ENCODE measurements around the gene CDK5RAP3.
A peak's percentile ranks its signal among the peaks of the same experiment; 100 is the strongest.

The CDK5RAP3 gene

DNA sequence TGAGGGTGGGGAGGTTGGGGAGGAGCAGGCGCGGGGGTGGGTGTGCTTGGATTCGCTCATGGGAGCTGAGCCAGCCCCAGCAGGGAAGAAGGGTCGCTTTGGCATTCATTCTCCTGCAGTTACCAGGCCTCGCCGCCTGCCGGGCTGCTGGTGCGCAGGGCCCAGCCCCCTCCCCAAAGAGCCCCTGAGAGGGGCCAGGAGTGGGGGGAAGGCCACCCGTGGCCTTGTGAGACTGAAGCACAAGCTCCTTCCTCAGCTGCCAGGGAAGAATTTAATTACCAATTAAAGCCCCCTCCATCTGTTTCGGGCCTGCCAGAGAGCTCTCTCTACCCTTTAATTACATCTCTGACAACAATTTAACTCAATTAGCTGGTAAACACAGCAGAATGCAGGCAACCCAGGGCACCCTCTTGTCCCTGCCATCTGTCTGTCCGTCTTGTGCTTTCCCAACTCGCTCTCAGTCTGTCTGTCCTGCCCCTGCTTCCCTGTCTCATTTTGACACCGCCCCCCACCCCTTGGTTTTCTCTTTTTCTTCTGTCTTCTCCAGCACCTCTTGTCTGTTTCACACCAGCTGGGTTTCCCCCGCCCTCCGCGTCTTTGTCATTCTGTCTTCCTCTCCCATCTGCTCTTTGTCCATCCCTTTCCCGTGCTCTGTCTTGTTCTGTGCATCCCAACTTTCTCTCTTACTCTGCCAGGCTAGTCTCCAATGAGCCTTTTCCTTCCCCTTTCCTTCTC is 32.7 kb downstream of the CDK5RAP3 start:
- Histone ChIP-seq H3K79me2 (no peaks in the 10 kb centered on the region), H3K4me1 (peaks cover 32% of the 10 kb centered on the region), H3K27ac (peak overlapping the region; percentile 93), H3K36me3 (ENCODE audit: control insufficient read depth, insufficient read depth, low read length) (no peaks in the 10 kb centered on the region), H3K27me3 (ENCODE audit: control insufficient read depth, insufficient read depth, low read length) (no peaks in the 10 kb centered on the region), H2AFZ (peak overlapping the region; percentile 82), H3K9ac (no peak overlapping the region), H3K4me2 (ENCODE audit: low read length) (no peak overlapping the region), H3K4me3 (ENCODE audit: low read depth, low read length) (no peak overlapping the region), H3K9me3 (ENCODE audit: control insufficient read depth, low read length) (no peaks in the 10 kb centered on the region)
- TF ChIP-seq, protein P1, sequence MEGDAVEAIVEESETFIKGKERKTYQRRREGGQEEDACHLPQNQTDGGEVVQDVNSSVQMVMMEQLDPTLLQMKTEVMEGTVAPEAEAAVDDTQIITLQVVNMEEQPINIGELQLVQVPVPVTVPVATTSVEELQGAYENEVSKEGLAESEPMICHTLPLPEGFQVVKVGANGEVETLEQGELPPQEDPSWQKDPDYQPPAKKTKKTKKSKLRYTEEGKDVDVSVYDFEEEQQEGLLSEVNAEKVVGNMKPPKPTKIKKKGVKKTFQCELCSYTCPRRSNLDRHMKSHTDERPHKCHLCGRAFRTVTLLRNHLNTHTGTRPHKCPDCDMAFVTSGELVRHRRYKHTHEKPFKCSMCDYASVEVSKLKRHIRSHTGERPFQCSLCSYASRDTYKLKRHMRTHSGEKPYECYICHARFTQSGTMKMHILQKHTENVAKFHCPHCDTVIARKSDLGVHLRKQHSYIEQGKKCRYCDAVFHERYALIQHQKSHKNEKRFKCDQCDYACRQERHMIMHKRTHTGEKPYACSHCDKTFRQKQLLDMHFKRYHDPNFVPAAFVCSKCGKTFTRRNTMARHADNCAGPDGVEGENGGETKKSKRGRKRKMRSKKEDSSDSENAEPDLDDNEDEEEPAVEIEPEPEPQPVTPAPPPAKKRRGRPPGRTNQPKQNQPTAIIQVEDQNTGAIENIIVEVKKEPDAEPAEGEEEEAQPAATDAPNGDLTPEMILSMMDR (IDR thresholded peaks at IDR 0.05) = no peak

DNA sequence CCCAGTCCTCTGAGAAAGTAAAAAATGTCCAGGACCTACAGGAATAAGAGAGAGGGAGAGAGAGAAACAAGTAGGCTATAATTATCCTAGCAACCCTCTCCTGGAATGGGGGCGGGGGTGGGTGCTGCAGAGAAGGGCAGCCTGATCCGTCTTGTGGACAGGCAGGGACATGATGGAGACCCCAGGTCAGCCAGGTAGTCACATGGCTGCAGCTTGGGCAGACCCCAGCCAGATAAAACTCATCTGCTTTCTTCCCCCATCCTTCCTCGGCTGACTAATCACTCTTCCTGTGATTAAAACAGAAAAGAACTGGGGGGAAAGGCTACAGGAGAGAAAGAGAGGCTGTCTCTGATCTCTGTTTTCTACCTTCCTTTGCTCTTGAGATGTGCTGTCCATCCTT is 34.1 kb downstream of the CDK5RAP3 start:
- Histone ChIP-seq H3K27me3 (ENCODE audit: control insufficient read depth, insufficient read depth, low read length) (no peaks in the 10 kb centered on the region), H3K4me2 (ENCODE audit: low read length) (no peak overlapping the region), H3K79me2 (no peaks in the 10 kb centered on the region), H3K9ac (no peak overlapping the region), H3K4me3 (ENCODE audit: low read depth, low read length) (no peak overlapping the region), H3K27ac (peak overlapping the region; percentile 21), H3K9me3 (ENCODE audit: control insufficient read depth, low read length) (no peaks in the 10 kb centered on the region), H3K4me1 (peaks cover 32% of the 10 kb centered on the region), H2AFZ (peak overlapping the region; percentile 48), H3K36me3 (ENCODE audit: control insufficient read depth, insufficient read depth, low read length) (no peaks in the 10 kb centered on the region)
- TF ChIP-seq, protein P1 (IDR thresholded peaks at IDR 0.05) = no peak

GRCh38 chr17:48006936-48007709 is 36.2 kb downstream of the CDK5RAP3 start:
- peaks cover 37% of the 10 kb centered on the region for H3K4me1 ChIP-seq
- TF ChIP-seq, protein P1 (IDR thresholded peaks at IDR 0.05) = no peak
- H3K36me3 ChIP-seq (ENCODE audit: control insufficient read depth, insufficient read depth, low read length) = no peaks in the 10 kb centered on the region
- no peak overlapping the region for H3K9ac ChIP-seq
- no peaks in the 10 kb centered on the region for H3K27me3 ChIP-seq (ENCODE audit: control insufficient read depth, insufficient read depth, low read length)
- H3K9me3 ChIP-seq (ENCODE audit: control insufficient read depth, low read length) = no peaks in the 10 kb centered on the region
- H2AFZ ChIP-seq = no peak overlapping the region
- no peak overlapping the region for H3K27ac ChIP-seq
- H3K4me3 ChIP-seq (ENCODE audit: low read depth, low read length) = no peak overlapping the region
- no peaks in the 10 kb centered on the region for H3K79me2 ChIP-seq
- H3K4me2 ChIP-seq (ENCODE audit: low read length) = no peak overlapping the region

DNA sequence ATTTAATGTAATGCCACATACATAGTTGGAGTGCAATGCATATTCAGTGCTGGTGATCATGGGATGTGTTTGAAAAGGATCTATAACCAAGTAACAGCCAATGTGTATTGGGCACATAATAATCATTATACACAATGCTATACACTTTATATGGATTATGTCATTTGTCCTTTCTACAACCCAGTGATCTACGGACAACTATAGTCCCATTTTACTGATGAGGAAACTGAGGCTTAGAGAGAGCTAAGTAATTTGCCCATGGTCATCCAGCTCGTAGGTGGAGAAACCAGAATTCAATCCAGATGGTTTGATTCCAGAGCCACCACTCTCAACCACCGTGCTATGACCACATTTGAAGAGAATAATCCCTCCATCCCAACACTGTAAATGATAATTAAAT is 39.3 kb downstream of the CDK5RAP3 start:
- H3K27me3 ChIP-seq (ENCODE audit: control insufficient read depth, insufficient read depth, low read length) = no peaks in the 10 kb centered on the region
- H3K79me2 ChIP-seq = no peaks in the 10 kb centered on the region
- no peak overlapping the region for H2AFZ ChIP-seq
- H3K4me3 ChIP-seq (ENCODE audit: low read depth, low read length) = no peak overlapping the region
- TF ChIP-seq, protein P1 (IDR thresholded peaks at IDR 0.05) = no peak
- H3K27ac ChIP-seq = no peak overlapping the region
- H3K9me3 ChIP-seq (ENCODE audit: control insufficient read depth, low read length) = no peaks in the 10 kb centered on the region
- no peaks in the 10 kb centered on the region for H3K36me3 ChIP-seq (ENCODE audit: control insufficient read depth, insufficient read depth, low read length)
- H3K4me1 ChIP-seq = peaks cover 24% of the 10 kb centered on the region
- H3K9ac ChIP-seq = no peak overlapping the region
- no peak overlapping the region for H3K4me2 ChIP-seq (ENCODE audit: low read length)
